Subcutaneous adipose tissue (tissue), 4 donors: ENCODE results near the gene THNSL1. TPM values are rescaled to one million over a fixed set of nuclear protein-coding genes. Genes with fewer than 3 reads are reported as not detected.

Experiments used
- total RNA-seq, 4 donors: library from RNA; depleted of rRNA; stranded (reverse); fragments of >200 nt; gene quantifications; one replicate each; pipeline ENCODE4 v1.1.0, GENCODE V29; 2016
- TF ChIP-seq, protein P1 (sequence below): fragments of 450-650 bp; IDR thresholded peaks from one replicate; pipeline ENCODE4 v1.5.1; 2016; ENCODE audit warnings: low read depth, mild to moderate bottlenecking, control low read depth, antibody characterized with exemption, moderate library complexity

The THNSL1 gene
- total RNA-seq, 4 donors from 2014 or later: 1.3 to 2.1 (median 1.6) TPM

- TF ChIP-seq, protein P1, sequence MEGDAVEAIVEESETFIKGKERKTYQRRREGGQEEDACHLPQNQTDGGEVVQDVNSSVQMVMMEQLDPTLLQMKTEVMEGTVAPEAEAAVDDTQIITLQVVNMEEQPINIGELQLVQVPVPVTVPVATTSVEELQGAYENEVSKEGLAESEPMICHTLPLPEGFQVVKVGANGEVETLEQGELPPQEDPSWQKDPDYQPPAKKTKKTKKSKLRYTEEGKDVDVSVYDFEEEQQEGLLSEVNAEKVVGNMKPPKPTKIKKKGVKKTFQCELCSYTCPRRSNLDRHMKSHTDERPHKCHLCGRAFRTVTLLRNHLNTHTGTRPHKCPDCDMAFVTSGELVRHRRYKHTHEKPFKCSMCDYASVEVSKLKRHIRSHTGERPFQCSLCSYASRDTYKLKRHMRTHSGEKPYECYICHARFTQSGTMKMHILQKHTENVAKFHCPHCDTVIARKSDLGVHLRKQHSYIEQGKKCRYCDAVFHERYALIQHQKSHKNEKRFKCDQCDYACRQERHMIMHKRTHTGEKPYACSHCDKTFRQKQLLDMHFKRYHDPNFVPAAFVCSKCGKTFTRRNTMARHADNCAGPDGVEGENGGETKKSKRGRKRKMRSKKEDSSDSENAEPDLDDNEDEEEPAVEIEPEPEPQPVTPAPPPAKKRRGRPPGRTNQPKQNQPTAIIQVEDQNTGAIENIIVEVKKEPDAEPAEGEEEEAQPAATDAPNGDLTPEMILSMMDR: no peak
Measured at GRCh38 chr10:24974976-24975375, 41.4 kb upstream of the THNSL1 start.

DNA sequence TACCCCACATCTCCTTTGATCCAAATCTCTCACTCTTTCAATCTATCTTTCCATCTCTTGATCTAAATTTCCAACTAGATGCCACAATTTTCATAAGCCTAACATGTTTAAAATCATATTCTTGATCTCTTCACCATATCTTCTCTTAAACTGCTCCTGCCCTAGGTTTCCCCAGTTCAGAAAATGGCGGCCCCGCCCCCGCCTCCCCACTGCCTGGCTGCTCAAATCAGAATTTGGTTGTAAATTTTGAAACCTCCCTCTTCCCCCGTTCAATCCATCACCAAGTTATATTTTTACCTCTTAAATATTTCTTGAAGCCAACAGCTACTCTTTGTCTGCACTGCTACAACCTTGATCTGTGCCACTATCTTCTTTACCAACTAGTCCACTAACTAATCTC is 36.7 kb upstream of the THNSL1 start:
- TF ChIP-seq, protein P1: no peak

- TF ChIP-seq, protein P1: no peak
Measured at GRCh38 chr10:24981161-24981710, 35.2 kb upstream of the THNSL1 start.

DNA sequence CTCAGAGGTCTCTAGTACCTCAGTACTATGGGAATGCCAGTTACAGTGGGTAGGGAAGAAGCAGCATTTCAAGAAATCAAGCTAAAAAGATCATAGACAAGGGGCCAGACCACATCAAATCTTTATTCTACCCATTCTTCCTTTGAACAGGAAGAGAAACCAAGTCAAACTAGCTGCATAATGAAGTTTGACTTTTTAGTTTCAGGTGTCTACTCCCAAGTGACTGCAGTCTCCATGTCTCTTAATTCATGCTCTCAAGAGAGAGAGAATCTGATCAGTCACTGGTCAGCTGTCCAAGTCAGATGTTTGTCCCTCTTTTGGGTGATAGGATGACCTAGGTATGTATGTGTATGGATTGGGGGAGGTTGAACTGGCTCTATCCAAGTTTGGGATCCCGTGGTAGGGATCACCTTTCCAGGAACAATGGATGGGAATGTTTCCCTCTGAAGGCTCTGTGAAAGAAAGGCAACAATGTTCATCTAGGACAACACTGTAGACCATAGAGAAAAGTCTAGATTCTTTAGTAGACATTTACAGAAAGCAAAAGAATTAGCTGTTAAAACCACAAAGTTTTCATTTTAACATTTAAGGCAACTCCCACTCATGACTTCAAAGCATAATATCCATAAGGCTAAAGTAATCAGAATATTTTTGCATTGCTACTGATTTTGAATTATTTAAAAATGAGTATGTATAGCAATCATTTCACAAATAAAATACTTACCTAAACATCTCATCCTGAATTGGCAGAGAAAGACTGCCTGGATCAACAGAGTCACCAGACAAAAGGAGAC is 33.9 kb upstream of the THNSL1 start:
- TF ChIP-seq, protein P1: no peak

GRCh38 chr10:24983130-24983529 is 33.3 kb upstream of the THNSL1 start:
- TF ChIP-seq, protein P1: no peak

DNA sequence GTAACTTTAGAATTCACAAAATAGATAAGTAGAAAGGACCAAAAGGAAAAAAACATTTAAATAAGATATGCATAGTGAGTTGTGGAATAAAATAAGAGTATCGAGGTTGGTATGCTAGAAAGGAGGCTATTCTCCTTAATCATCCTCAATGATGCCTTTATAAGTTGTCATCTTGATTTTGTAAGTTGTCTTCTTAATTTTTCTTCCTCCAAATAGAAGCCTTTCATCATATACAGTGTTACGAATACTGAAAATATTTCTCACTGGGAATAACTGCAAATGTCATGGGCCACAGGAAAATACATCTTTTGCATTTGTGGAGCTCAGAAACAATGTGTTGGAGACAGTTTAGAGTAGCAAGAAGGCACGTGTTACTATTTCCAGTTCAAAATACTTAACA is 32.5 kb upstream of the THNSL1 start:
- TF ChIP-seq, protein P1: no peak

GRCh38 chr10:24984906-24985305 is 31.5 kb upstream of the THNSL1 start:
- TF ChIP-seq, protein P1: no peak
